Astrocyte of the spinal cord (primary cell): ENCODE data around the gene SLF1.

Experiments used
- DNase-seq: peaks from one replicate; pipeline ENCODE4 v3.0.0; 2011; ENCODE audit warnings: low read depth, low spot score
- H3K4me3 ChIP-seq: 2 replicates; pipeline ENCODE4 v1.5.1; 2011; ENCODE audit warnings: low read depth, mild to moderate bottlenecking, low read length, moderate library complexity
- in situ Hi-C: cut with HindIII; loops from 2 replicates; pipeline ENCODE4 v1.10.0; 2017; ENCODE audit warnings: low sequenced_read_pairs
- TF ChIP-seq, protein P1 (sequence below): IDR thresholded peaks from 2 replicates; pipeline ENCODE4 v1.5.1; 2012; ENCODE audit warnings: low read depth, mild to moderate bottlenecking, low read length, inconsistent platforms

Gene SLF1

GRCh38 chr5:94745786-94746730, 127.6 kb downstream of the SLF1 start:
- in situ Hi-C loops, result no loop called here
- DNase-seq, result no peak
- TF ChIP-seq, protein P1, sequence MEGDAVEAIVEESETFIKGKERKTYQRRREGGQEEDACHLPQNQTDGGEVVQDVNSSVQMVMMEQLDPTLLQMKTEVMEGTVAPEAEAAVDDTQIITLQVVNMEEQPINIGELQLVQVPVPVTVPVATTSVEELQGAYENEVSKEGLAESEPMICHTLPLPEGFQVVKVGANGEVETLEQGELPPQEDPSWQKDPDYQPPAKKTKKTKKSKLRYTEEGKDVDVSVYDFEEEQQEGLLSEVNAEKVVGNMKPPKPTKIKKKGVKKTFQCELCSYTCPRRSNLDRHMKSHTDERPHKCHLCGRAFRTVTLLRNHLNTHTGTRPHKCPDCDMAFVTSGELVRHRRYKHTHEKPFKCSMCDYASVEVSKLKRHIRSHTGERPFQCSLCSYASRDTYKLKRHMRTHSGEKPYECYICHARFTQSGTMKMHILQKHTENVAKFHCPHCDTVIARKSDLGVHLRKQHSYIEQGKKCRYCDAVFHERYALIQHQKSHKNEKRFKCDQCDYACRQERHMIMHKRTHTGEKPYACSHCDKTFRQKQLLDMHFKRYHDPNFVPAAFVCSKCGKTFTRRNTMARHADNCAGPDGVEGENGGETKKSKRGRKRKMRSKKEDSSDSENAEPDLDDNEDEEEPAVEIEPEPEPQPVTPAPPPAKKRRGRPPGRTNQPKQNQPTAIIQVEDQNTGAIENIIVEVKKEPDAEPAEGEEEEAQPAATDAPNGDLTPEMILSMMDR, result no peak
- no peak overlapping the region for H3K4me3 ChIP-seq

DNA sequence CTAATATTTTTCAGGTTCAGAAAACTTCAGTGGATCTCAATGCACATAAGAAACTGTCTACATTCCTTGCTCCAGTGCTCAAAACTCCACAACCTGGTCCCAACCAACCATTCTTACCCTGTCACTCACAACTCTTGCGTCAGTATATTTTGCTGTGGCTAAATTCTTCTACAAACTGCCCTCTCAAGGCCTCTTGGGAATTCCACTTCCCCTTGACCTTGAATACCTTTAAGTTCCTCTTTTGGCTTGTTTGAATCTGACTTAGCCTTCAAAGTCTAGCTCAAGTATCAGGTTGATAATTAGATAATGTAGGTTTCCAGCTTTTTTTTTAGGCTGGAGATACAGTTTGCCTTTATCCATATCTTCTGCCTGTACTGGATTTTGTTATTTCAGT, 128.3 kb downstream of the SLF1 start:
- TF ChIP-seq, protein P1, result no peak
- in situ Hi-C loops, result no loop called here
- no peak for DNase-seq
- H3K4me3 ChIP-seq, result no peak overlapping the region
